OCI-LY1 (cell line): Measurements from ENCODE around the gene TP53.

Source experiments
- H2AFZ ChIP-seq: fragments of 200-600 bp; sonication (generic), shearing (Covaris generic); 2 replicates; pipeline ENCODE4 v1.6.0; 2014; ENCODE audit warnings: antibody characterized with exemption, mild to moderate bottlenecking, low read length
- H3F3A ChIP-seq: fragments of 200-600 bp; sonication (generic), shearing (Covaris generic); 2 replicates; pipeline ENCODE4 v1.6.0; 2014; ENCODE audit warnings: mild to moderate bottlenecking, antibody characterized with exemption, low read length, moderate library complexity; ENCODE audit not compliant: insufficient read depth
- H3K27ac ChIP-seq: fragments of 200-600 bp; sonication (generic); 2 replicates; pipeline ENCODE4 v1.5.1; 2014; ENCODE audit warnings: low read length, mixed run types, mild to moderate bottlenecking, low read depth; ENCODE audit not compliant: poor library complexity, severe bottlenecking
- H3K27me3 ChIP-seq: fragments of 200-600 bp; sonication (generic); 2 replicates; pipeline ENCODE4 v1.6.0; 2014; ENCODE audit warnings: antibody characterized with exemption, mild to moderate bottlenecking, low read length, moderate library complexity; ENCODE audit not compliant: insufficient read depth
- H3K36me3 ChIP-seq: fragments of 200-600 bp; sonication (generic); 2 replicates; pipeline ENCODE4 v1.6.1; 2014; ENCODE audit warnings: mild to moderate bottlenecking, antibody characterized with exemption, low read length, moderate library complexity, mixed read lengths; ENCODE audit not compliant: insufficient read depth
- H3K4me1 ChIP-seq: fragments of 200-600 bp; sonication (generic); 2 replicates; pipeline ENCODE4 v1.5.1; 2014; ENCODE audit warnings: mild to moderate bottlenecking, low read length, moderate library complexity; ENCODE audit not compliant: insufficient read depth, severe bottlenecking
- H3K4me2 ChIP-seq: fragments of 200-600 bp; sonication (generic), shearing (Covaris generic); 2 replicates; pipeline ENCODE4 v1.6.1; 2014; ENCODE audit warnings: low read length
- H3K4me3 ChIP-seq: fragments of 200-600 bp; sonication (generic); 2 replicates; pipeline ENCODE4 v1.5.1; 2014; ENCODE audit warnings: low read length, low read depth, mild to moderate bottlenecking, mixed read lengths; ENCODE audit not compliant: poor library complexity, severe bottlenecking
- H3K79me2 ChIP-seq: fragments of 200-600 bp; shearing (Covaris generic); 2 replicates; pipeline ENCODE4 v1.6.1; 2016; ENCODE audit warnings: mixed run types, low read length, mixed read lengths; ENCODE audit not compliant: insufficient read depth
- H3K9ac ChIP-seq: fragments of 200-600 bp; sonication (generic), shearing (Covaris generic); 2 replicates; pipeline ENCODE4 v1.6.1; 2014; ENCODE audit warnings: mild to moderate bottlenecking, low read length, mixed read lengths
- H3K9me2 ChIP-seq: fragments of 200-600 bp; sonication (generic), shearing (Covaris generic); 2 replicates; pipeline ENCODE4 v1.6.1; 2014; ENCODE audit warnings: low read depth, mild to moderate bottlenecking, low read length, mixed read lengths
- H3K9me3 ChIP-seq: fragments of 200-600 bp; shearing (Covaris generic); 2 replicates; pipeline ENCODE4 v1.6.1; 2014; ENCODE audit warnings: low read length, mixed read lengths
- H4K20me1 ChIP-seq: fragments of 200-600 bp; sonication (generic), shearing (Covaris generic); 2 replicates; pipeline ENCODE4 v1.6.0; 2016; ENCODE audit warnings: mild to moderate bottlenecking, low read length; ENCODE audit not compliant: insufficient read depth
- EZH2 ChIP-seq: fragments of 200-600 bp; sonication (generic), shearing (Covaris generic); IDR thresholded peaks from 2 replicates; pipeline ENCODE4 v1.8.0; 2017; ENCODE audit warnings: borderline replicate concordance, mixed run types, mild to moderate bottlenecking, antibody characterized with exemption, low read length, moderate library complexity, mixed read lengths
- TF ChIP-seq, protein P1 (sequence below): fragments of 200-600 bp; sonication (generic), shearing (Covaris generic); IDR thresholded peaks from 2 replicates; pipeline ENCODE4 v1.5.1; 2017; ENCODE audit warnings: mild to moderate bottlenecking, antibody characterized with exemption, low read length, moderate library complexity, mixed read lengths

TP53 gene

DNA sequence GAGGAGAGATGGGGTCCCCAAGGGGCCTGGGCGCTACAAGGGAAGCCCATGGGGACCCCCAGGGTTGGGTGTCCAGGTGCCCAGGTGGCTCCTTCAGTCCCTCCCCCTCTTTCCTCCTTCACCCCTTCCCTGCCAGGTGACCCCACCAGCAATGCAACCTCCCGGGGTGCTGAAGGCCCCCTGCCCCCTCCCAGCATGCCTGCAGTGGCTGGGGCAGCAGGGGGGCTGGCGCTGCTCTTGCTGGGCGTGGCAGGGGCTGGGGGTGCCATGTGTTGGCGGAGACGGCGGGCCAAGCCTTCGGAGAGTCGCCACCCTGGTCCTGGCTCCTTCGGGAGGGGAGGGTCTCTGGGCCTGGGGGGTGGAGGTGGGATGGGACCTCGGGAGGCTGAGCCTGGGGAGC is 21.7 kb upstream of the TP53 start:
- TF ChIP-seq EZH2: no peak
- TF ChIP-seq, protein P1, sequence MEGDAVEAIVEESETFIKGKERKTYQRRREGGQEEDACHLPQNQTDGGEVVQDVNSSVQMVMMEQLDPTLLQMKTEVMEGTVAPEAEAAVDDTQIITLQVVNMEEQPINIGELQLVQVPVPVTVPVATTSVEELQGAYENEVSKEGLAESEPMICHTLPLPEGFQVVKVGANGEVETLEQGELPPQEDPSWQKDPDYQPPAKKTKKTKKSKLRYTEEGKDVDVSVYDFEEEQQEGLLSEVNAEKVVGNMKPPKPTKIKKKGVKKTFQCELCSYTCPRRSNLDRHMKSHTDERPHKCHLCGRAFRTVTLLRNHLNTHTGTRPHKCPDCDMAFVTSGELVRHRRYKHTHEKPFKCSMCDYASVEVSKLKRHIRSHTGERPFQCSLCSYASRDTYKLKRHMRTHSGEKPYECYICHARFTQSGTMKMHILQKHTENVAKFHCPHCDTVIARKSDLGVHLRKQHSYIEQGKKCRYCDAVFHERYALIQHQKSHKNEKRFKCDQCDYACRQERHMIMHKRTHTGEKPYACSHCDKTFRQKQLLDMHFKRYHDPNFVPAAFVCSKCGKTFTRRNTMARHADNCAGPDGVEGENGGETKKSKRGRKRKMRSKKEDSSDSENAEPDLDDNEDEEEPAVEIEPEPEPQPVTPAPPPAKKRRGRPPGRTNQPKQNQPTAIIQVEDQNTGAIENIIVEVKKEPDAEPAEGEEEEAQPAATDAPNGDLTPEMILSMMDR: no peak
- Histone ChIP-seq H3K27ac (no peak overlapping the region), H3K36me3 (no peaks in the 10 kb centered on the region), H3K4me2 (no peak overlapping the region), H4K20me1 (no peaks in the 10 kb centered on the region), H3K9ac (no peak overlapping the region), H3K79me2 (no peaks in the 10 kb centered on the region), H3K4me3 (no peak overlapping the region), H2AFZ (no peak overlapping the region), H3F3A (no peaks in the 10 kb centered on the region), H3K27me3 (peaks cover 11% of the 10 kb centered on the region; the same call in 1 of the 2 replicates), H3K9me2 (no peaks in the 10 kb centered on the region), H3K9me3 (no peaks in the 10 kb centered on the region), H3K4me1 (peaks cover 12% of the 10 kb centered on the region)

DNA sequence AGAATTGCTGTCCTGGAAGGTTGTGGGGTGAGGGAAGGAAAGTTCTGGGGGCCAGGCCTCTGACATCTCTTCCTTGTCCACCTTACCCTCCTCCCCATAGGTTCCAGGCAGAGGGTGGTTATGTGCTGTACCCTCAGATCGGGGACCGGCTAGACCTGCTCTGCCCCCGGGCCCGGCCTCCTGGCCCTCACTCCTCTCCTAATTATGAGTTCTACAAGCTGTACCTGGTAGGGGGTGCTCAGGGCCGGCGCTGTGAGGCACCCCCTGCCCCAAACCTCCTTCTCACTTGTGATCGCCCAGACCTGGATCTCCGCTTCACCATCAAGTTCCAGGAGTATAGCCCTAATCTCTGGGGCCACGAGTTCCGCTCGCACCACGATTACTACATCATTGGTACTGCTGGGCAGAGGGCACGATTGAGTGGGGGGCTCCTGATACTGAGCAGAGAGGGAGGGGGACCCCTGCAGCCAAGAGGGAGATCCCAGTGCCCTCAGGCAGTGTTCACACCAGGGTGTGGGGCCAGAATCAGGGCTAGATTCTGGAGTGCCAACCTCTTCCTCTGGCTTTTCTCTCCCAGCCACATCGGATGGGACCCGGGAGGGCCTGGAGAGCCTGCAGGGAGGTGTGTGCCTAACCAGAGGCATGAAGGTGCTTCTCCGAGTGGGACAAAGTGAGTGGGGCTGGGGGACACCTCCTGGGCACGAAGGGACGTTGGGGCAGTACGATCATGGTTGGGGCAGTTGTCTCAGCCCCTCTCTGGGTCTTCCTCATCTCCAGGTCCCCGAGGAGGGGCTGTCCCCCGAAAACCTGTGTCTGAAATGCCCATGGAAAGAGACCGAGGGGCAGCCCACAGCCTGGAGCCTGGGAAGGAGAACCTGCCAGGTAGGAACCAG is 20.8 kb upstream of the TP53 start:
- Histone ChIP-seq H3K4me1 (peaks cover 12% of the 10 kb centered on the region), H4K20me1 (no peaks in the 10 kb centered on the region), H3K79me2 (no peaks in the 10 kb centered on the region), H3K27ac (no peak overlapping the region), H3K9ac (no peak overlapping the region), H3K4me3 (no peak overlapping the region), H3K9me3 (no peaks in the 10 kb centered on the region), H2AFZ (no peak overlapping the region), H3K36me3 (no peaks in the 10 kb centered on the region; the same call in 1 of the 2 replicates), H3K4me2 (no peak overlapping the region), H3F3A (no peaks in the 10 kb centered on the region), H3K27me3 (peaks cover 11% of the 10 kb centered on the region; the same call in 1 of the 2 replicates), H3K9me2 (no peaks in the 10 kb centered on the region)
- TF ChIP-seq, protein P1: no peak
- no peak for TF ChIP-seq EZH2

DNA sequence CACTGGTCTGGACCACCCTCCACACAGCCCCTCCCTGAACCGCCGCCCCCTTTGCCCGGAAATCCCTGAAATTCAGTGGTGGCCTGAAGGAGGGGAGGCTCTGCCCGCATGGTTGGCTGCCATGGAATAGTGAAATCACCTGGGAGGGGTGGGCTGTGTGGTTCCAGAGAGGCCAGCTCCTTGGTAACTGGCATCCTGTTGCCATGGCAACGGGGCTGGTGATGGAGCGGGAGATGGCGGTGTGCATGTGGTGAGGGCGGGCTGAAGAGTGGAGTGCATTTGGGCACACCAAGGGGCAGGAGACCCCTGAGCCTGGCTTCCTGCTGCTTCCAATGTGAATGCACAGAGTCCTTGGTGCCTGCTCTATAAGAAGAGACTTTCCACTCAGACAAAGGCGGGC is 20.2 kb upstream of the TP53 start:
- H3K4me3 ChIP-seq: no peak overlapping the region
- no peak overlapping the region for H3K4me2 ChIP-seq
- H4K20me1 ChIP-seq: no peaks in the 10 kb centered on the region
- peaks cover 12% of the 10 kb centered on the region for H3K4me1 ChIP-seq
- no peaks in the 10 kb centered on the region for H3F3A ChIP-seq
- H3K9me2 ChIP-seq: no peaks in the 10 kb centered on the region
- H3K79me2 ChIP-seq: no peaks in the 10 kb centered on the region
- no peak overlapping the region for H3K9ac ChIP-seq
- H2AFZ ChIP-seq: no peak overlapping the region
- peaks cover 4% of the 10 kb centered on the region for H3K36me3 ChIP-seq
- H3K27ac ChIP-seq: no peak overlapping the region
- peaks cover 11% of the 10 kb centered on the region; the same call in 1 of the 2 replicates for H3K27me3 ChIP-seq
- TF ChIP-seq, protein P1: no peak
- no peak for TF ChIP-seq EZH2
- no peaks in the 10 kb centered on the region for H3K9me3 ChIP-seq
